ENCODE results near the gene ANKRD31.

ANKRD31 gene

GRCh38 chr5:75048457-75048953 lies 188.2 kb downstream of the ANKRD31 start:
- peak overlapping the region; percentile 34; the same call in 1 of the 2 replicates for H3K4me3 ChIP-seq (ENCODE audit: low read depth, low read length)
- peak; percentile 37 for DNase-seq (ENCODE audit: low read depth)
- no peak for TF ChIP-seq CTCF (IDR thresholded peaks at IDR 0.05; ENCODE audit: low read depth, low read length, missing control alignments)

GRCh38 chr5:75047356-75047755 lies 189.3 kb downstream of the ANKRD31 start:
- H3K4me3 ChIP-seq (ENCODE audit: low read depth, low read length), result no peak overlapping the region
- TF ChIP-seq CTCF (IDR thresholded peaks at IDR 0.05; ENCODE audit: low read depth, low read length, missing control alignments), result no peak
- DNase-seq (ENCODE audit: low read depth), result no peak

DNA sequence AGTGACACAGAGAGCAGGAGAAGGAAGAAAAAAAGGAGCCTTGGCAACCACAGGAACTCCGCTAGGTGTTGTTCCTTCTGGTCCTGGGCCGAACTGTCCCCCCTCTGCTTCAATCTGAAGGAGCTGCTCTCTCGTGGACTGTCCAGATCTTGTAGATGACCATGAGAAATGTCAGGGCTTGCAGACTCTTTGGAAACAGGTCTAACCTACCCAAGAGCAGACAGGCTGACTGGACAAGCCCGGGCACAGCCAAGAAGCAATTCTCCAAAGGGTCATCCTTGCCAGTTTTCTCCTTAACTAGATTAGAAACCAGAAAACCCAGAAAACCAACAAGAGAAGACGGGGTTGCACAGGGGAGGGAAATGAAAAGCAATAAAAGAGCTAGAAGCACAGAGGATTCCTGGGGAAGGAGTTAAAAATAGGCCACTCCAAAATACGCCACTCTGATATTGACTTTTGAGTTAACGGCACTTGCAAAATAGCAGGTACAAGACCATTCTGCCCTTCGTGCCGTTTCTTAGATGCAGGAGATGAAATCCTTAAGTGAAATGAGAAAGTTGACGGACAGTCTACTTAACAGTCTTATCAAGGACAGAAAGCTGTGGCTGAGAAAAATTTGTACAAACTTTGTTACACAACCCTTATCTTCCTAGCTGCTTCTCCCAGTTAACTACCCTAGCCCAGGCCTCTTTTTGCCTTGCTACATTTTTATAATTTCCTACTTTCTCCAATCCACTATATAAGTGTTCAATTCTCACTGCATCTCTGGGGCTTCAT lies 190.1 kb downstream of the ANKRD31 start:
- no peak for DNase-seq (ENCODE audit: low read depth)
- no peak overlapping the region for H3K4me3 ChIP-seq (ENCODE audit: low read depth, low read length)
- no peak for TF ChIP-seq CTCF (IDR thresholded peaks at IDR 0.05; ENCODE audit: low read depth, low read length, missing control alignments)

- no peak for DNase-seq (ENCODE audit: low read depth)
- TF ChIP-seq CTCF (IDR thresholded peaks at IDR 0.05; ENCODE audit: low read depth, low read length, missing control alignments), result no peak
- no peak overlapping the region for H3K4me3 ChIP-seq (ENCODE audit: low read depth, low read length)
Observed at GRCh38 chr5:75045071-75045470, 191.6 kb downstream of the ANKRD31 start.

DNA sequence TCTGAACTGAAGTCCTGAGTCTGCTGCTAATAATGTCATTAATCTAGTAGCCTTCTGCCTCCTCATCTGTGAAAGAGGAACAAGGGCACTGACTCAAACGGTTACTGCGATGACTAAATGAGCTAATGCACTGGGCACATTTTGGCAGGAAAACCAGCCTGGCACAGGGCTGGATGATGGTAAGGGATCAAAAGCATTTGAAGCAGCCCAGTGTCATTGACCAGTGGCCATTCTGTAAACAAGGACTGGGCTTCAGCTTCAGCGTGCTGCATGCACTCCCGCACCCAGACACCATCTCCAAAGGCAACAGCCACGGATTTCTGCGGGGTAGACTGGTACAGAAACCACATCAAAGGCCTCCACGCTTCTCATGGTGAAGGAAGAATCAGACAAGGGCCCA lies 192.3 kb downstream of the ANKRD31 start:
- DNase-seq (ENCODE audit: low read depth), result no peak
- no peak for TF ChIP-seq CTCF (IDR thresholded peaks at IDR 0.05; ENCODE audit: low read depth, low read length, missing control alignments)
- no peak overlapping the region for H3K4me3 ChIP-seq (ENCODE audit: low read depth, low read length)

DNA sequence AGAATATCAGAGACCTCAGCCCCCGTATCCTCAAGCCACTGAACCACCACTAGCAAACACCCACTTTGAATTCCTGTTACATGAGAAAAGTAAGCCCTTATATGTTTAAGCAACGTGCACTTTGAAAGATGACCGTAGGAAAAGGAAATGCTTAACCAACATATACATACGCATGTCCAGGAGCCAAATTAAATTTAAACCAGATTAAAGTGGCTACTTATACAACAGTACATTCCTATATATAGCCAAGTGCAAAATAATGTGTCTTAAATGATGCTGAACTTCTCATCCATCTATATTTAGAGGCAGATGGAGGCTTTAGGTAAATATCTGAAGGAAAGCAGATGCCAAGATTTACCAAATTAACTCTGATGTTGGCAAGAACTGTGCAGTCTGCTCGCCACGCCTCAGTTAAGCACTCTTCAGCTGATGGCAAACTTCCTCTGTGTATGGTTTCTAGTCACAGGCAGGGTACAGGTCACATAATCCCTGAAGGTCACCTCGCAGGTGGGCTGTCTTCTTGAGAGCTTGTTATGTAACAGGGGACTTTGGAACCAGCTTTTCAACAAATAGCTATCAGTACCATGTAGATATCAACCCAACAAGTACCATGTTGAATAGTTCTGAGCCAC lies 192.9 kb downstream of the ANKRD31 start:
- no peak overlapping the region for H3K4me3 ChIP-seq (ENCODE audit: low read depth, low read length)
- no peak for DNase-seq (ENCODE audit: low read depth)
- TF ChIP-seq CTCF (IDR thresholded peaks at IDR 0.05; ENCODE audit: low read depth, low read length, missing control alignments), result no peak
